AG04449 (cell line): ENCODE data around the gene PPEF1.

Experiments used
- CTCF ChIA-PET: fragments of 350-600 bp; formaldehyde crosslinking; extraction: SDS; loops from one replicate; lab custom pipeline; 2021; ENCODE audit warnings: antibody characterized with exemption; lab: Yijun Ruan, JAX
- POLR2A ChIA-PET: fragments of 400-600, 350-600 bp; formaldehyde crosslinking; extraction: SDS; loops from one replicate; lab custom pipeline; 2020; ENCODE audit warnings: antibody characterized with exemption, inconsistent platforms; lab: Yijun Ruan, JAX
- DNase-seq: peaks from one replicate; pipeline ENCODE4 v3.0.0-alpha.2; 2010; ENCODE audit warnings: low read depth, low spot score
- H3K4me3 ChIP-seq: 2 replicates; pipeline ENCODE4 v1.5.1; 2011; ENCODE audit warnings: low read depth, mild to moderate bottlenecking, control low read depth, low read length
- TF ChIP-seq, protein P1 (sequence below): IDR thresholded peaks from one replicate; pipeline ENCODE4 v1.5.1; 2011; ENCODE audit warnings: mild to moderate bottlenecking, moderate library complexity, low read length, control low read depth, inconsistent platforms; ENCODE audit not compliant: insufficient read depth; ENCODE audit errors: missing control alignments

Gene PPEF1

DNA sequence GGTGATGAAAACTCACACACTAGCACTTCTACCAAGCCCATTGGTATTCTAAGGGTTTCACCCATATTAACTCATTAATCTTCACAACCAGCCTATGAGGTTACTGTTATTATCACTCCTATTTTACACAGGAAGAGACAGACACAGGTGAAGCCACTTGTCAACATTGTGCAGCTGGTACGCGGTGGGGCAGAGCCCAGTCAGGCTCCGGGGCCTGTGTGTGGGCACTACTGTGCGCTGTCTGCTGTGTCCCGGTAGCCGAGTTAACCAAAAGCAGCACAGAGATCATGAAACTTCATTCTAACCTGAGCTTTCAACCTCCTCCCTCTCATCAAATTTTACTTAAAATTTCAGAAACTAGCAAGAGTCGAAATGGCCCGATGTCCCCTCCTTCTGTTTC, 165.2 kb downstream of the PPEF1 start:
- TF ChIP-seq, protein P1, sequence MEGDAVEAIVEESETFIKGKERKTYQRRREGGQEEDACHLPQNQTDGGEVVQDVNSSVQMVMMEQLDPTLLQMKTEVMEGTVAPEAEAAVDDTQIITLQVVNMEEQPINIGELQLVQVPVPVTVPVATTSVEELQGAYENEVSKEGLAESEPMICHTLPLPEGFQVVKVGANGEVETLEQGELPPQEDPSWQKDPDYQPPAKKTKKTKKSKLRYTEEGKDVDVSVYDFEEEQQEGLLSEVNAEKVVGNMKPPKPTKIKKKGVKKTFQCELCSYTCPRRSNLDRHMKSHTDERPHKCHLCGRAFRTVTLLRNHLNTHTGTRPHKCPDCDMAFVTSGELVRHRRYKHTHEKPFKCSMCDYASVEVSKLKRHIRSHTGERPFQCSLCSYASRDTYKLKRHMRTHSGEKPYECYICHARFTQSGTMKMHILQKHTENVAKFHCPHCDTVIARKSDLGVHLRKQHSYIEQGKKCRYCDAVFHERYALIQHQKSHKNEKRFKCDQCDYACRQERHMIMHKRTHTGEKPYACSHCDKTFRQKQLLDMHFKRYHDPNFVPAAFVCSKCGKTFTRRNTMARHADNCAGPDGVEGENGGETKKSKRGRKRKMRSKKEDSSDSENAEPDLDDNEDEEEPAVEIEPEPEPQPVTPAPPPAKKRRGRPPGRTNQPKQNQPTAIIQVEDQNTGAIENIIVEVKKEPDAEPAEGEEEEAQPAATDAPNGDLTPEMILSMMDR: no peak
- POLR2A ChIA-PET: no interaction called here
- DNase-seq: no peak
- H3K4me3 ChIP-seq: no peak overlapping the region
- CTCF ChIA-PET: no interaction called here

- peak overlapping the region; percentile 6; the same call in 1 of the 2 replicates for H3K4me3 ChIP-seq
- ChIA-PET POLR2A (no interaction called here), CTCF (interaction anchor here (0.6 kb wide), 1 partner anchor 20 kb away, joined by 3 read pairs; no protein-coding TSS in a partner anchor)
- no peak for DNase-seq
- TF ChIP-seq, protein P1: no peak
Observed at GRCh38 chrX:18873189-18873791, 165.8 kb downstream of the PPEF1 start.

GRCh38 chrX:18873836-18874235, 166.4 kb downstream of the PPEF1 start:
- no peak overlapping the region for H3K4me3 ChIP-seq
- CTCF ChIA-PET: no interaction called here
- POLR2A ChIA-PET: no interaction called here
- TF ChIP-seq, protein P1: no peak
- no peak for DNase-seq

DNA sequence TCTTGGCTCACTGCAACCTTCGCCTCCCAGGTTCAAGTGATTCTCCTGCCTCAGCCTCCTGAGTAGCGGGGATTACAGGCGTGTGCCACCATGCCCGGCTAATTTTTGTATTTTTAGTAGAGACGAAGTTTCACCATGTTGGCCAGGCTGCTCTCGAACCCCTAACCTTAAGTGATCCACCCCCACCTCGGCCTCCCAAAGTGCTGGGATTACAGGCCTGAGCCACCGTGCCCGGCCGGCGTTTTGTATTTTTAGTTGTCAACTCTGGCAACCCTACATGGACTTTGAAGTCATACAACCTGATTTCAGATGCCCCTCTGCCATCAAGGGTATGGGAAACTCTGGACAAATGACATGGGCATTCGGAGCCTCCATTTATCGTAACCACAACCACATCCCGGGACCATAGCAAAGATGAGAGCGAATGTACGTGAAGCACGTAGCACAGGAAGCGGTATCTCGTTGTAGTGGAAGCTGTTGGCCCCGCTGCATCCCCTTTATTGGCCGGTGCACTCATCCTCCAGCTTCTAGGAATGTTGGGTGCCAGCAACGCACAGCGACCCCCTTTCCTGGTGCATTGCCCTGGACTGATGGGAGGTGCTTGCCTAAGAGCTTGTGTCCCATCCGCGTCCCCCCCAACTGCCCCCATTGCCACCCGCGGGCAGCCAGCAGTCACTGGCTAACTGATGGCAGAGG, 167.3 kb downstream of the PPEF1 start:
- ChIA-PET CTCF (interaction anchor here (0.7 kb wide), 1 partner anchor 11 kb away, joined by 3 read pairs; no protein-coding TSS in a partner anchor), POLR2A (no interaction called here)
- H3K4me3 ChIP-seq: no peak overlapping the region
- TF ChIP-seq, protein P1: no peak
- DNase-seq: no peak

DNA sequence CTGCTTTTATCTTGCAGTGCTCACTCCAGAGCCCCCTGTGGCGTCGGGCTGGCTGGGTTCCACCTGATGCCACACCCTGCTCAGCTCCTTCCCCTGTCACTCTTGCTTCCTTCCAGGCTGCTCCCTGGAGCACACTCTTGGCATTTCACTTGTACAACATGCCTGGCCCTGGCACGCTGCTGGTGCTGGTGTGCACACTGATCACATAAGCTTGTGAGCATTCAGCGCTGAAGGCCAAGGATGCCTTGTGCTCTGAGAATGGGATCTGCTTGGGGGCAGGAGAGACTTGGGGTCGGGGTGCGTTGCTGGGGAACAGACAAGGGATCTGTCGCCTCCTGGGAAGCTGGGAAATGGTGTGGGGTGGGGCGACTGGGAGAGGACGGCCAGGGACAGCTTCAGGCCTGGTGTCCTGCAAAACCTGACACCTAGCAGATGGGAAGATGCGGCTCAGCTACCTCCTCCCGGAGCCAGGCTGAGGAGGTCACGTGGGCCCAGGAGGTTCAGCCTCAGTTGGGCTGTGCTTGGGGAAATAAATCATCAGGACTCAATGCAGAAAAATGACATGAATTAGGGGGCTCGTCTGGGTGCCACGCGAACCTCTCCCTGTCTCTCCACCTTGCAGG, 167.9 kb downstream of the PPEF1 start:
- no peak for DNase-seq
- ChIA-PET CTCF (interaction anchor here (0.7 to 1.6 kb wide), 2 partner anchors 11 to 462 kb away, joined by 3 read pairs; no protein-coding TSS in a partner anchor), POLR2A (no interaction called here)
- TF ChIP-seq, protein P1: no peak
- H3K4me3 ChIP-seq: no peak overlapping the region

DNA sequence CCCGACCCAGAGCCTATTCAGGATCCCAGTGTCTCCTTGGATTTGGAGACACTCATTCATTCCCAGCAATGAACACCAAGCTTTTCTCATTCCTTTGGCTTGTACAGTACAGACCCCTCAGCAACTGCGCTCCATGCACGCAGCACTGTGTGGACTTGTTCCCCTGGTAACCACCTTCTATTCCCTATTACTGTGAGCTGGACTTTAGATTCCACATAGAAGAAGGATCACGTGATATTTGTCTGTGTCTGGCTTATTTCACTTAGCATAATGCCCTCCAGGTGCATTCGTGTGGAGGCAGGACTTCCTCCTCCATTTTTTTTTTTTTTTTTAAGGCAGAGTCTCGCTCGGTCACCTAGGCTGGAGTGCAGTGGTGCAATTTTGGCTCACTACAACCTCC, 170.0 kb downstream of the PPEF1 start:
- TF ChIP-seq, protein P1: no peak
- ChIA-PET POLR2A (no interaction called here), CTCF (no interaction called here)
- DNase-seq: no peak
- no peak overlapping the region for H3K4me3 ChIP-seq
